ENCODE data around the gene PDPK1. TPM values are rescaled to one million over a fixed set of nuclear protein-coding genes. Genes with fewer than 3 reads are reported as not detected.
"Not testable (repeated sequence)": the region's sequence is repeated elsewhere in the genome, so short reads cannot be mapped to it uniquely, and the experiment has no call there.

The PDPK1 gene
- polyA plus RNA-seq, 3 donors: 10.6 to 19.0 (median 15.0) TPM

DNA sequence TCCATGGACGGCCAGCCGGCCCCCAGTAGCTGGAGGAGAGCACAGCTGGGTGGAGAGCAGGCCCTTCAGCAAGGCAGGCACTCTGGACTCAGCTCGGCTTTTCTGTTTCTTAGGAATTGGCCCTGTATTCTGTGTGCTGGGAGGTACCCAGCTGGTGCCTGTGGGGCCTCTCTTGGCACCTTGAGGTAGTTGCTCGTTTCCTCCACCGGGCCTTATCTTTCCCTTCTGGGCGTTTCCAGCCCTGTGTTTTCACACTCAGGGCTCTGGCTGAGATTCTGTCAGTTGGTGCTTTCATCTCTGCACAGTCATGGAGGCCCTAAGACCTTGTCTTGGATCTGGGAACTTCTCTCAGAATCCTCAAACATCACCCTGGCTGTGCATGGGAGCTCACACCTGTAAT lies 29.7 kb downstream of the PDPK1 start:
- no CpG with 5 or more reads among the region's 6 CpGs for WGBS, 3 donors

DNA sequence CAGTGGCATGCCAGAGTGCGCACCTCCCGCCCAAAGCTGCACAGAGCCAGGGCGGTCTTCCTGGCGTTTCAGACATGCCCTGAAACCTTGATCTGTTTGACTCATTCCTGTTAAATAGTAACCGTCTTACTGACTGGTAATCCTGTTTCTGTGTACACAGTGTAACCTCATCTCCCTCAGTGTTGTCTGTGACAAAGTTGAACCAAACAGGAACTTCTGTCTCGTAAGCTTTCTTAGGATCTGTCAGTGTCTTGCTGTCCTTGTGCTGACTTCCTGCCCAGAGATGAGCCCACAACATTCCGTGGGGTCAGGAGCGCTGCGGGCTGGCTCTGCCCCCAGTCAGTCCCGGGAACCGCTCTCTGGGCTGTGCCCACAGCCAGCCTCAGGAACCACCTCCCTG lies 30.8 kb downstream of the PDPK1 start:
- no CpG with 5 or more reads among the region's 11 CpGs for WGBS, 3 donors
- not testable (repeated sequence) for H3K27ac ChIP-seq (ENCODE audit: low read depth, low read length)

More for the DNA sequence above, 29.7 kb downstream of the PDPK1 start:
- not testable (repeated sequence) for H3K27ac ChIP-seq (ENCODE audit: low read depth, low read length)

DNA sequence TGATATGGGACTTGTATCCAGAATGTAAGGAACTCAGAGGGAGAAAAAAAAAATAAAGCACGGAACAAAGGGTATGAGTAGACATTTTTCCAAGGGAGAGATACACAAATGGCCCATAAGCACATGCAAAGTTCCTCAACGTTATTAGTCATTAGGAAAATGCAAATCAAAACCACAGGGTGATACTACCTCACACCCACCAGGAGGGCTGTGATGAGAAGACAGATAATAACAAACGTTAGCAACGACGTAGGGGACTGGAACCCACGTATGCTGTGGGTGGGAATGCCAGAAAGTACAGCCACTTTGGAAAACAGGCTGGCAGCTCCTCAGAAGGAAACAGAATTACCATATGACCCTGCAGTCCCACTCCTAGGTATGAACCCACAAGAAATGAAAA lies 34.9 kb downstream of the PDPK1 start:
- WGBS, 3 donors: no CpG with 5 or more reads among the region's 6 CpGs
- not testable (repeated sequence) for H3K27ac ChIP-seq (ENCODE audit: low read depth, low read length)

DNA sequence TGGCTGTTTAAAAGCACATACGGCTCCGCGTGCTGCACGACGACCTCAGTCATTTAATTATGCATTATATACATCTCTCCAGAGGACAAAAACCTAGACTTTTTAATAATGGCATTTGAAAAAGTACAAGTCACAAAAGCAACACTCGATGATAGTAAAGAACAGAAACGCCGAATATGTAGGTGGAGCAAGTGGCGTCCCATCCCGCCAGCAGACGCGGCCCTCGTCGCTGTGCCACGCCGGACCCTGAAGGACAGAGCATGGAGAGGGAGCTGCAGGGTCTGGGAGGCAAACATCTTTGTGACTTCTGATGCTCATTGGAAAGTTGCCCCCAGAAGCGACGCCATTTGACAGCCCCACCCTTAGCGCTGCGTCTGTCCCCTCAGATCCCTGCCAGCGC lies 38.0 kb downstream of the PDPK1 start:
- not testable (repeated sequence) for H3K27ac ChIP-seq (ENCODE audit: low read depth, low read length)
- WGBS, 3 donors: 96 to 100% methylated on average over 6 to 11 of the region's 21 CpGs; no CpG with 5 or more reads in 1 of the 3 donors

DNA sequence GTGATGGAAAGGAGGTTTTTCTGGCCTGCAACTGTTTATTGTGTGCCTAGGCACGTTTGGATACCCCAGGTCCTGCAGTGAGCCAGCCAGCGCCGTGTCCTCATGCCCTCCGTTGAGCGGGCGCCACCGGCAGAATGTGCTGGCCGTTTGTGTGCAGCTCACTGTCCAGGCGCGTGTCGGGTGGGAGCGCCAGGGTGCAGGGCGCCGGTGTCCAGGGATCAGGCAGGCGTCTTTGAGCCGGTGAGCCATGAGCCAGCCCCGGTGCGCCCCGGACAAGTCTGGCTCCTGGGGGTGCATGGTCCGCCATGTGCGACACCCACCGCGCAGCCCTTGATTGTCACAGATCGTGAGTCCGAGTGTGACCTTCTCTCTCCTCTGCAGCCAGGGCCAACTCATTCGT lies 39.2 kb downstream of the PDPK1 start:
- not testable (repeated sequence) for H3K27ac ChIP-seq (ENCODE audit: low read depth, low read length)
- 94 to 100% (median 97%) methylated on average over 6 to 16 of the region's 26 CpGs for WGBS, 3 donors

DNA sequence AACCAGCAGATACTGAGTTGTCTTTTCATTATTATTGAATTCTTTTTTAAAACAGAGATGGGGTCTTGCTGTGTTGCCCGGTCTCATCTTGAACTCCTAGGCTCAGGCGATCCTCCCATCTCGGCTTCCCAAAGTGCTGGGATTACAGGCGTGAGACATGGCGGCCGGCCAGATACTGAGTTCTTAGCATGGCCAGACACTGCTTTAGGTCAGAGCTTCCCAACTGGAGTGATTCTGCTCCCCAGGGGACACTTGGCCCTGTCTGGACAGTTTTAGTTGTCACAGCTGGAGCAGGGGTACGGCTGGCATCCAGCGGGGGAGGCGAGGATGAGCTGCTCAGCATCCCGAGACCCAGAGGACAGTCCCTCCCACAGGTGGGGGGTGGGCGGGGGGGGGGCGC lies 41.1 kb downstream of the PDPK1 start:
- 76 to 78% methylated on average over 3 of the region's 12 CpGs; no CpG with 5 or more reads in 1 of the 3 donors for WGBS, 3 donors

DNA sequence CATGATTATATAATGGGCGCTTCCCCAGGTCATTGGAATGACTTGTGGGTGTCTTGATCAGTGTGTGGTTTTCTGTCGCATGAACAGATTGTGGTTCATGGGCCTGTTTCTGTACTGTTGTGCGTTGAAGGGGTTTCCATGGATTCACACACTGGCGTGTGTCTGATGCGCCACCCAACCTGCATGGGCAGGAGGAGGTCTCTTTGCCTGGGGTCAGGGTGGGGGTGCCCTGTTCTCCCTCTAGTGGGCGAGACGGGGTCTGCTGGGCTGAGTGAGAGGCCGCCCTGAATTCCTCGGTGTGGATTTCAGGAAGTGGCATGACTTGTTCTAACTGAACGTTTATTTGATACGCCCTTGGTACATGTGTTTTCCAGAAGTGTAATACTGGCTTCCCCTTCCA lies 42.3 kb downstream of the PDPK1 start:
- WGBS, 3 donors: 43 to 91% (median 43%) methylated on average over 3 to 6 of the region's 11 CpGs

More for the DNA sequence above, 41.1 kb downstream of the PDPK1 start:
- H3K27ac ChIP-seq (ENCODE audit: low read depth, low read length): not testable (repeated sequence)

DNA sequence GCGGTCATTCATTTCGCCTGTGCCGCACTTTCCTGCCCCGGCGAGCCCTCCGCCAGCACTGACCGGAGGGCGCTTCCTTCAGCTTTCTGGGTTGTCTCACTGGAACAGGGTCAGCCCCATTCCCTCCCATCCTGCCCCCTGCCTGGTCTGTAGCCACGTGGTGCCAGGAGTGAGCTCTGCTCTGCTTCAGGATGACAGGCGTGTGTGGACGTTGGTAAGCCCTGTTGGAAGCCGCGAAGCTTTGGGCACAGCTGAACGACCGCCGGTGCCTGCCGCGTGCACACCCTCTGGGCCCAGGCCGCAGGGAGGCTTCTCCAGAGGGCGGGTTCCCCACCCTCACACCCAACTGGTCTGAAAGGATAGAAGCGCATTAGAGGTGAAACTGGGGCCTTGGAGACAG lies 43.0 kb downstream of the PDPK1 start:
- H3K27ac ChIP-seq (ENCODE audit: low read depth, low read length): not testable (repeated sequence)
- WGBS, 3 donors: no CpG with 5 or more reads among the region's 21 CpGs

More for the DNA sequence above, 42.3 kb downstream of the PDPK1 start:
- H3K27ac ChIP-seq (ENCODE audit: low read depth, low read length): not testable (repeated sequence)

DNA sequence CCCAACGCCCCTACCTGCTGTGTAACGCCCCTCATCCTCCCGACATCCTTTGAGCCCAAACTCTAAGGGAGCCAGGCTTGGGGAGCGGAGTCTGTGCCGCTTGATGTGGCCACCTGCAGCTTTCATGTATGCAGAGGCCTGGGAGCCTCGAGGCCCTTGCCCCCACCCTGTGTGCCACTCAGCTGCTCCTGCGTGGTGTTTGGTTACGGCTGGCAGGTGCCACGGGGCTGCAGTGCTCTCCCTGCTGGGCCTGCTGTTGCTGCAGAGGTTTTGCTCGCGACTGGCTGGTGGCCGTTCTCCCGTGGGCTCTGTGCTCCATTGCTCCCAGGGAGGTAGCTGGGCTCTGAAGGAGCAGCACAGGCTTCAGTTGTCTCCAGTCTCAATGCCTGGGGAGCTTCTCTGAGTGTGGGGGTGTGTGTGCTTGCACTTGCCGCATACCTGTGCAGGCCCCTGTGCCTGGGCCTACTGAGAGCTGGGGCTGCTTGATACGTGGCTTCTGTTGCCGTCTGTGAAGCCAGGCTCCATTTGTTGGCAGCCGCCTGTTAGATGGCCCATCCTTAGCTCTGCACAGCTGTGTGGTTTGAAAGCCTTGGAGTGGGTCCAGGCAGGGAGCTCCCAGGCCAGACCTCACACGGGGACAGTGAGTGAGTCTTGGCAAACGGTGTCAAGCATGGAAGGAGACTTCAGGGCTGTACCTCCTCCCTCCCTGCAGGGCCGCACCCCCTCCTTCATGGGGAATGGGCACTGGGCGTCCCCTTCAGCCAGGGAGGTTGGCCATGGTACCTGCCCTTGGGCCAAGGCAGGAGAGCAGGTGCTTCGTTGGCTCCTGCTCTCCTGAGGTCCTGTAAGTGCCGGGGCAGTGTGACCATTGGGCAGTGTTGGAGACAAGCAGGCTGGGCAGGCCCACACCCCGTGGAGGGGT lies 47.2 kb downstream of the PDPK1 start:
- WGBS, 3 donors: 75 to 83% (median 82%) methylated on average over 21 to 22 of the region's 24 CpGs
- no peak overlapping the region for H3K27ac ChIP-seq (ENCODE audit: low read depth, low read length)

DNA sequence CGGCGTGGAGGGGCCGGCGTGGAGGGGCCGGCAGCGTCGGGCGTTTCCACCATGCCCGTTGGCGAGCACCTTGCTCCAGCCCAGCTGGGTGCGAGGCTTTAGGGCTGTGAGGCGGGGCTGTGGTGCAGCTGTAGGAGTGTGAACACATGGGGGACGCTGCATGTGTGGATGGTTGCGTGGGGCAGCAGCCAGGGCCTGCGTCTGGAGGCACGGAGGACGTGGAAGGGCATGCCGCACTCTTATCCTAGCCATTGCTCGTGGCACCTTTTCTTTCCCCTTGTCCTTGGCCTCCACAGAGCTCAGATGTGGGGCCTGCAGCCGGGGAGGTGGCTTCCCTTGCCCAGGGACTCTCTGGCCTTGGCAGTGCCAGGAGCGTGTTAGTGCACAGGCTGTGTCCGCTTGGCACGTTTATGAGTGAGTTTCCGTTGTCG lies 47.8 kb downstream of the PDPK1 start:
- WGBS, 3 donors: 91 to 97% (median 96%) methylated on average over 23 to 25 of the region's 25 CpGs
- H3K27ac ChIP-seq (ENCODE audit: low read depth, low read length): no peak overlapping the region

DNA sequence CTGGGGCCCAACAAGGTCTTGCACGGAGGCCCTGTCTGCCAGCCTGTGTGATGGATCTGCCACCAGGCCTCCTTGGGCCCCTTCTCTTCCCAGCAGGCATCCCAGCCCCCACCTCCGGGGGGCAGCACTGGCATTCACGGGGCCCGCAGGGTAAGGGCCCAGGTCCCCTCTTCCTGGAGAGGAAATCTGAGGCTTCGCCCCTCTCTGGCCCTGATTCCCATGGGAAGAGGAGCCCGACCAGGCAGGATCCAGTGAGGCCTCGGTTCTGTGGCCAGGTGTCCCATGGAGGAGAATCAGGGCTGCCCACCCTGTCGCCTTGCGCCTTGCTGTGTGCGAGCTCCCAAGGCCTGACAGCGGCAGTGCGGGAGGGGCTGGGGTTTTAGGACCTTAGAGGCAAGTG lies 48.4 kb downstream of the PDPK1 start:
- WGBS, 3 donors: 78 to 87% (median 79%) methylated on average over 12 of the region's 12 CpGs
- H3K27ac ChIP-seq (ENCODE audit: low read depth, low read length): no peak overlapping the region

DNA sequence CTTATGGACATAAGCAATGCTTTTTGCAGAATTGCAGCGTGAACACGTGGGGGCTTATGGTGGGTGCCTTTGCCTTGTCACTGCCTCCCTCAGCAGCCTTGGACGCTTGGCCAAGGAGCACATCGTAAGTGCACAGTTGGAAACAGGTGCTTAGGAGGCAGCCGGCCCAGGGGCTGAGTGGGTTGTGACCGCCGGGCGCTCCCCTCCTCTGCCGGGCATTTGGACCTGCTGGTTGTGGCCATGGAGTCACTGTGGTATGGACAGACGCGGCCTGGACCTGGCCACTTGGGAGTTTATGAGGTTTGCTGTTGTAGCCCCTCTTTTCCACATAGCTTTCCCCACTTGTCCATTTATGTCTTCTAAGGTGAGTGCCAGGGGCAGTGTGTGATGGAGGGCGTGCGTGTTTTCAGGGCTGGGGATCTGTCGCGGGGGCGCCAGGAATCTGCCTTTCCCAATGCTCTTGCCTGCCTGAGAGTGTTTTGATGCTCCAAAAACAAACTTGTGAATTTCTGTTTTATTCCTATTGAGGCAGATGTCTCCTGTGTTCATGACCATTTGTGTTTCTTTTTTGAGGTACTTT lies 49.2 kb downstream of the PDPK1 start:
- 91 to 94% (median 91%) methylated on average over 16 of the region's 16 CpGs for WGBS, 3 donors
- H3K27ac ChIP-seq (ENCODE audit: low read depth, low read length): no peak overlapping the region

DNA sequence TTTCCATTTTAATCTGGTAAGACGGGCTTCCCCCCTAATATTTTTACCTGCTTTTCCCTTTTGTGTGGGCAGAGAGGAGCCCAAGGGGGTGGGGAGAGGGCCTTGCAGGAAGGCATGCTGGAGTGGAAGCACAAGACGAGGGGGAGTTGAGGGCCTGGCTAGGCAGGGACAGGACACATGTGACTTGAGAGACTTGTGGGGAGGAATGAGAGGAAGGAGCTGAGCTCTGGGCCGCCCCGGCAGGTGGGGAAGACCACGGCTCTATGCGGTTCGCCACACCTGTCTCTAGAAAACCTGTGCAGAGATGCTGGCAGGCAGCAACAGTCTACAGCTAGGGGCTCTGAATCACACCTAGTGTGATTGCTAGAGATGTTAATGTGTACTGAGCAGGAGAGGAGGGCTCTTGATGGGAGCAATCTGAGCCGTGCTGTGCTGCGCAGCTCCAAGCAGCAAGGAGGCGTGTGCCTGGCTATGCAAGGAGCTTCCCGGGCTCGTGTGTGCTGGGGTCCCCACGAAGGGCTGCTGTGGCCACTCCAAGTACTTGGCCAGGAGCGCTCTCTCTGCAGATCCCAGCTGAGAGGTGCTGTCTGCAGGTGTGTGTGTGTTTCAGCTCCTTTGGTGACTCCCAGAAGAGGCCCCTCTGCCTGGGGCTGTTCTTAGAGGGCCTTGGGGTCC lies 50.2 kb downstream of the PDPK1 start:
- no peak overlapping the region for H3K27ac ChIP-seq (ENCODE audit: low read depth, low read length)
- WGBS, 3 donors: 93 to 95% (median 94%) methylated on average over 14 of the region's 14 CpGs

DNA sequence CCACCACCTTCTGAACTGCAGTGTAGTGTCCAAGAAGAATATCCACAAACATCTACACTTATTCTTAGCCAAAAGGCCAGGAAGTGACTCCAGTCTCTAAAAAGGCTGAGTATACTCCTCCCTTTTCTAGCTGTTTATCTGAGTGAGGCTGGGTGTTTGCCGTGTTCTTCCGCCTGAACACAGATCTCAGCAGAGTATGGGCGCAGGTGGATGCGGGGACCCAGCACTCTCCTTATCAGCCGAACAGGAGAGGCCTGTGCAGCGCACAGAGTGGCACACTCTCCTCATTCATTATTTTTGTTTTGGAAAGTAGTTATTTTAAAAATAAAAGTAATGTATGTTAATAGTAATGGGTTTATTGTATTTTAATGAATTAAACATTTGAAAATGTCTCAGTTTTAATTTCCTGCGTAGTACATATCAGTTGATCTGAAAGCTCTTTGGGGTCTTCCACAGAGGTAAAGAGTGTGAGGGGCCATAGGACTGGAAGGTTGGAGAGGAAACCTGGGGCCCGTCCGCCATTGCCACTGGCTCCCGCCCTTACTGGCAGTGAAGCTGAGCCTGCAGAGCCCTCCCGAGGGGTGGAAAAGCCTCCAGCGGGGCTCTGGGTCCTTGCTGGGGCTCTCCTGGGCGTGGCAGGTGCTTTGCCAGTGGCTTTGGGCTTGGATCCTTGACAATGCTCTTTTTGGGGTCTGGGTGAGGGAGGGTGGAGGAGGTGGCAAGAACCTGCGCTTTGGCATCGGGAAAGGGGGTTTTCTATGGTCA lies 53.8 kb downstream of the PDPK1 start:
- no peak overlapping the region for H3K27ac ChIP-seq (ENCODE audit: low read depth, low read length)
- WGBS, 3 donors: 95 to 96% (median 96%) methylated on average over 15 of the region's 15 CpGs

DNA sequence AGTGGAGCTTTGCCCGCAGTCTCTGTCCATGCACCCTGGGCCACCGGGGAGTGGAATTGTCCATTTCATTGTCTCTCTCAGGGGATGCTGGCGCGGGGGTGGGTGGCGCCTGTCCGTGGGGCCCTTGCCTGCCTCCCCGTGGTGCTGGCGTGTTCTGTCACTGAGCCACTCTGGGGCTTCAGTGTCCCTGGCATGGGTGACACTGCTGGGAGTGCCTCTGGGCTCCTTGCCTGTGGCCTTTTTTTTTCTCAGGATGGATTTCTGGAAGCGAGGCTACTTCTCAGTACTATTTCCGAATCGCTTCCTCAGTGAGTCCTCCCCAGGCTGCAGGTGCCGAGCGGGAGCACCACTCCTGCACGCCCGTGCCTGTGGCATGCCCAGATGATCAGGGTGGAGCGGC lies 55.0 kb downstream of the PDPK1 start:
- 92 to 94% (median 94%) methylated on average over 16 of the region's 16 CpGs for WGBS, 3 donors
- no peak overlapping the region for H3K27ac ChIP-seq (ENCODE audit: low read depth, low read length)

DNA sequence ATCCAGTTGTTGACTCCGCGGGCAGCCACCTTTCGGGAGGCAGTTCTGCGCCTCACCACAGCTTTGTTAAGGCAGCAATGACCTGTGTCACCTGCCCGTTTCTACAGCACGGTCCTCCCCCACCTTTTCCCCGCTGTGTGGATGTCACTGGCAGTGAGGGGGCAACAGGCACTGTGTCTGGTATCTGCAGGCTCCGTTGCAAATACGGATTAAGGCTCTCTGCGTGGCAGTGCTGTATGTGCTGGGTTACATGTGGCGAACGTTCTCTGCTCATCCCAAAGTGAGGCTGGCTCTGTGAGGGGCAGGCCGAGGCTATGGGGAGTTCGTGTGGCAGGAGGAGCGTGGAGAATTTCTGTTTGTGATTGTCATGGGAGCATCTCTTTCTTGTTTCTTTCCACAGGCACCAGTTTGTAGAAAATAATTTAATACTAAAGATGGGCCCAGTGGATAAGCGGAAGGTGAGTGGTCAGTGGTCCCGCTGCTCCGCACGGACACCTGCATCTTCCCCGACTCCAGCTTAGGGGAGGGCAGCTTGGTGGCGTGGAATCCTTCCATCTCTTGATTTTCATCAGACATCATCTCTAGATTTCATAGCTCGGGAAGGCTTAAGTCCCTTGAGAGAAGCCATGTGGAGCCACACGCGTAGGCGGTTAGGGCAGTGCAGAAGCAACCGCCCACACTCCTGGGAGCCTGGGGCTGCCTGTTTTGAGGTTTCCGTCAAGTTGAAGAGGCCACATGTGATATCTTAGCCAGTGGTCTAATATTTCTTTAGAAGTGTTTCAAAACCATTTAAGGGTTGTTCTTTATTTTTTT lies 57.8 kb downstream of the PDPK1 start:
- H3K27ac ChIP-seq (ENCODE audit: low read depth, low read length): no peak overlapping the region
- 87 to 89% (median 89%) methylated on average over 27 of the region's 27 CpGs for WGBS, 3 donors

DNA sequence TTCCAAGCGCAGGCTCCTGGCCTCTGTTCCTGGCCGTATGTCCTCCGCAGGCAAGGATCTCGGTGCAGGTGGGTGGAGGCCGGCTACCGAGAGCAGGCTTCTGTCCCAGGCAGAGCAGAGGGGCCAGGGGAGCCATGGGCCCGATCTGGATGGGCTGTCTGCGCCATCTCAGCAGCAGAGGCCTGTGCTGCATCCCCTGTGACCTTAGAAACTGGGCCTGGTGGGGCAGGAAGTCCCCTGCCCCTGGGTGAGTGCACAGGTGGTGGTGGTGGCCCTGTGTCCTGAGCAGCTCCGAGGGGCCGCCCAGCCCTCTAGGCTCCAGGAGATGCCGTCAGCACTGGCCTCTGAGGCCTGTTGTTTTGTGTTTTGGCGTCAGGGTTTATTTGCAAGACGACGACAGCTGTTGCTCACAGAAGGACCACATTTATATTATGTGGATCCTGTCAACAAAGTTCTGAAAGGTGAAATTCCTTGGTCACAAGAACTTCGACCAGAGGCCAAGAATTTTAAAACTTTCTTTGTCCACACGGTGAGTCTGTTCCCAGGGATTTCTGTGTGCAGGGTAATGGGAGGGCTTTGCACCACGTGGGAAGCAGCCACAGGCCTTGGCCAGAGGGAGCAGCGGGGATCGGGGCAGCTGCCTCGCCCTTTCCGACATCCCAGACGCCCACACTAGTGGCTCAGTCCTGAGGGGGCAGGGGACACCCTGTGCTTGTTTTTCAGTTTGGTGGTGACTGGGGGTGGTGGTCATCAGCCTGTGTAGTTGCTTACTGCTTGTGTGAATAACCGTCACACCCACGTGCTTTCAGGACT lies 59.1 kb downstream of the PDPK1 start:
- H3K27ac ChIP-seq (ENCODE audit: low read depth, low read length): no peak overlapping the region
- 90 to 93% (median 91%) methylated on average over 24 of the region's 24 CpGs for WGBS, 3 donors
